NT2/D1 (cell line): ENCODE results near the gene CHRNA3.

Experiments used
- DNase-seq: peaks from one replicate; pipeline ENCODE4 v3.0.0-alpha.2; 2011; ENCODE audit warnings: low read depth, low spot score
- H3K27me3 ChIP-seq: 2 replicates; pipeline ENCODE4 v1.6.0; 2011; ENCODE audit warnings: mild to moderate bottlenecking; ENCODE audit not compliant: insufficient read length, insufficient read depth
- H3K36me3 ChIP-seq: 2 replicates; pipeline ENCODE4 v1.6.1; 2011; ENCODE audit warnings: mild to moderate bottlenecking, low read length, mixed read lengths; ENCODE audit not compliant: insufficient read depth, insufficient read length
- H3K4me1 ChIP-seq: 2 replicates; pipeline ENCODE4 v1.5.1; 2011; ENCODE audit not compliant: insufficient read depth, insufficient read length
- H3K4me3 ChIP-seq: 2 replicates; pipeline ENCODE4 v1.5.1; 2011; ENCODE audit warnings: low read depth; ENCODE audit not compliant: insufficient read length
- H3K9ac ChIP-seq: 2 replicates; pipeline ENCODE4 v1.6.0; 2011; ENCODE audit warnings: low read depth; ENCODE audit not compliant: insufficient read length
- H3K9me3 ChIP-seq: 2 replicates; pipeline ENCODE4 v1.5.1; 2011; ENCODE audit warnings: mild to moderate bottlenecking, low read length; ENCODE audit not compliant: insufficient read depth
- SUZ12 ChIP-seq: IDR thresholded peaks from 2 replicates; pipeline ENCODE4 v1.6.1; 2011; ENCODE audit not compliant: insufficient read length, insufficient read depth; ENCODE audit errors: extremely low read depth
- YY1 ChIP-seq: IDR thresholded peaks from 2 replicates; pipeline ENCODE4 v1.6.1; 2011; ENCODE audit not compliant: insufficient read length, insufficient read depth
- ZNF274 ChIP-seq: IDR thresholded peaks from 2 replicates; pipeline ENCODE4 v1.6.1; 2011; ENCODE audit warnings: mild to moderate bottlenecking, low read depth, low read length

CHRNA3 gene

GRCh38 chr15:78620527-78621421, at the start of gene CHRNA3:
CHRNA3 (minus strand) TSS chr15:78620996; CDS start chr15:78620794, 202 bp downstream.
- H3K4me1 ChIP-seq: peaks cover 5% of the 10 kb centered on the region
- TF ChIP-seq SUZ12 (no peak), YY1 (no peak), ZNF274 (no peak)
- no peaks in the 10 kb centered on the region for H3K36me3 ChIP-seq
- H3K9me3 ChIP-seq: peaks cover 9% of the 10 kb centered on the region; the same call in 1 of the 2 replicates
- DNase-seq: no peak
- peak within 1 kb of the TSS; percentile 70 for H3K4me3 ChIP-seq
- peaks cover 35% of the 10 kb centered on the region for H3K27me3 ChIP-seq
- H3K9ac ChIP-seq: peak within 1 kb of the TSS; percentile 82

- peaks cover 11% of the 10 kb centered on the region for H3K4me1 ChIP-seq
- DNase-seq: no peak
- no peak overlapping the region for H3K4me3 ChIP-seq
- no peaks in the 10 kb centered on the region for H3K36me3 ChIP-seq
- H3K27me3 ChIP-seq: peaks cover 39% of the 10 kb centered on the region
- no peak overlapping the region for H3K9ac ChIP-seq
- TF ChIP-seq YY1: no peak
- no peak for TF ChIP-seq SUZ12
- no peak for TF ChIP-seq ZNF274
- no peaks in the 10 kb centered on the region for H3K9me3 ChIP-seq
Measured at GRCh38 chr15:78668987-78669386, 48.2 kb upstream of the CHRNA3 start.

DNA sequence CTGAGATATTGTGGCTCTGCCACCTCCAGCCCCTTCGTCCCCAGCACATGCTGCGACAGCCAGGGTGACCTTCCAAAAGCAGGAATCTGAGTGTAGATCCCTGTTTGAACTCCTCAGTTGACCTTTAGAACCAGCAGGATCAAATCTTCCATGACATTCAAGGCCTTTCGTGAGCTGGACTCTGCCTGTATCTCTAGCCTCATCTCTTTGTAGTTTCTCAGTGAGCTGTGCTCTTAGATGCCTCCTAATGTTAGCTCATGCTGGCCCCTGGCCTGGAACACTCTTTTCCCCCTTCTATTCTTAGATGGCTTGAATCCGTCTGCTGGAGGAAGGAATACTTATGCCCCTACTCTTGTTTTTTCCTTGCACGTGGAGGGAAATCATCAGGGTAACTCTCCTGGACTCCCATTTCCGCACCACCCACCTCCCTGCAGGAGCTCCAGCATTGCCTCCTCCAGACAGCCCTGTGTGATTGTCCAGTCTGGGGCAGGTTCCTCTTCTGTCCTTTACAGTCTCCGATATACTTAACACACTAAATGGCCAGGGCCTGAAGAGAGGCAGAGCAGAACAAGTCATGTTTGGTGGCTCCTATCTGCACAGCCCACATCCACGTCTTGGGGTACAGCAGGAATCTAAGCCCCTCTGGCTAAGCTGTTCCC, 46.9 kb upstream of the CHRNA3 start:
- Histone ChIP-seq H3K9ac (no peak overlapping the region), H3K27me3 (peaks cover 26% of the 10 kb centered on the region), H3K9me3 (no peaks in the 10 kb centered on the region), H3K4me3 (no peak overlapping the region), H3K36me3 (no peaks in the 10 kb centered on the region), H3K4me1 (peaks cover 3% of the 10 kb centered on the region)
- TF ChIP-seq ZNF274 (no peak), SUZ12 (no peak), YY1 (no peak)
- no peak for DNase-seq

DNA sequence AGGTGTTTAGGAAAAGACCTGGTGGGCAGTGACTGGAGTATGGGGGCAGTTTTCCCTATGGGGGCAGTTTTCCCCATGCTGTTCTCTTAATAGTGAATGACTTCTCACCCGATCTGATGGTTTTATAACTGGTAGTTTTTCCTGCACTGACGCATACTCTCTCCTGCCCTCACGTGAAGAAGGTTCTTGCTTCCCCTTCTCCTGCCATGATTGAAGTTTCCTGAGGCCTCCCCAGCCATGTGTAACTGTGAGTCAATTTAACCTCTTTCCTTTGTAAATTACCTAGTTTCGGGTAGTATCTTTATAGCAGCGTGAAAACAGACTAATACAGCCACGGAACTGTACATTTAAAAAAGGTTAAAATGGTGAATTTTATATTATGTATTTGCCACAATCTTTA, 45.2 kb upstream of the CHRNA3 start:
- no peaks in the 10 kb centered on the region for H3K9me3 ChIP-seq
- no peaks in the 10 kb centered on the region for H3K36me3 ChIP-seq
- H3K4me1 ChIP-seq: no peaks in the 10 kb centered on the region
- DNase-seq: no peak
- H3K9ac ChIP-seq: no peak overlapping the region
- H3K27me3 ChIP-seq: peaks cover 15% of the 10 kb centered on the region
- TF ChIP-seq SUZ12: no peak
- TF ChIP-seq ZNF274: no peak
- no peak for TF ChIP-seq YY1
- H3K4me3 ChIP-seq: no peak overlapping the region

- H3K4me1 ChIP-seq: no peaks in the 10 kb centered on the region
- no peak for TF ChIP-seq ZNF274
- TF ChIP-seq YY1: no peak
- no peak for TF ChIP-seq SUZ12
- DNase-seq: no peak
- H3K4me3 ChIP-seq: no peak overlapping the region
- no peaks in the 10 kb centered on the region for H3K9me3 ChIP-seq
- H3K36me3 ChIP-seq: no peaks in the 10 kb centered on the region
- H3K27me3 ChIP-seq: peaks cover 5% of the 10 kb centered on the region
- no peak overlapping the region for H3K9ac ChIP-seq
Measured at GRCh38 chr15:78663703-78664102, 42.9 kb upstream of the CHRNA3 start.

GRCh38 chr15:78662028-78662427, 41.2 kb upstream of the CHRNA3 start:
- Histone ChIP-seq H3K27me3 (no peaks in the 10 kb centered on the region), H3K4me1 (no peaks in the 10 kb centered on the region), H3K36me3 (no peaks in the 10 kb centered on the region), H3K9me3 (no peaks in the 10 kb centered on the region), H3K4me3 (no peak overlapping the region), H3K9ac (no peak overlapping the region)
- TF ChIP-seq ZNF274 (no peak), YY1 (no peak), SUZ12 (no peak)
- no peak for DNase-seq

DNA sequence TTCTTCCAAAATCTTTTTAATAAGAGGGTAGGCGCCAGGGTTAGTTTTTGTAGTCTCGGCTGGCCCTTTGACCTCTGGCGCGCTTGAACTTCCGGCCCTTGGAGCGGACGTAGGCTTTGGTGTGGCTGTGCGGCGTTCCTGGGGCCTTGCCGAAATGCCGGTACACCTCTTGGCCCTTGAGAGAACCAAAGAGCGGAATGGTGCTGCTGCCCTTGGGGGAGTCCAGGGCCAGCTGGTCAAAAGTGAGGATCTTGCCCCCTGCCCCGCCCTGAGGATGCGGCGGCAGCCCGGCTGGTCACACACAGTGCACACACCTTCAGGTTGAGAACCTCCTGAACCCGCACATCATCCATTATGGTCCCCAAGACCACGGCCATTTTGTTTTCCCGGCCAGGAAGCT, 40.2 kb upstream of the CHRNA3 start:
- TF ChIP-seq ZNF274 (no peak), SUZ12 (no peak), YY1 (no peak)
- no peak for DNase-seq
- Histone ChIP-seq H3K9me3 (no peaks in the 10 kb centered on the region), H3K27me3 (no peaks in the 10 kb centered on the region), H3K4me1 (no peaks in the 10 kb centered on the region), H3K36me3 (no peaks in the 10 kb centered on the region), H3K4me3 (no peak overlapping the region), H3K9ac (no peak overlapping the region)
